HEK293 (cell line): Measurements from ENCODE around the gene EID3.
"Not testable (repeated sequence)": the region's sequence is repeated elsewhere in the genome, so short reads cannot be mapped to it uniquely, and the experiment has no call there.

Source experiments
- CTCF ChIA-PET: fragments of 350-600 bp; formaldehyde crosslinking; extraction: SDS; loops from one replicate; lab custom pipeline; 2021; ENCODE audit warnings: antibody characterized with exemption; lab: Yijun Ruan, JAX
- POLR2A ChIA-PET: fragments of 300-600 bp; formaldehyde crosslinking; extraction: SDS; loops from one replicate; lab custom pipeline; 2020; ENCODE audit warnings: antibody characterized with exemption, inconsistent platforms; lab: Yijun Ruan, JAX
- H3K27ac ChIP-seq: fragments of 200-500 bp; sonication (Bioruptor generic); 2 replicates; pipeline ENCODE4 v1.5.1; 2014; ENCODE audit warnings: low read depth, low read length, control low read depth, inconsistent platforms; ENCODE audit errors: extremely low read depth
- H3K36me3 ChIP-seq, 2 experiments: fragments of 200-500 bp in 1 of 2; sonication (Bioruptor generic) in 1 of 2; 1 replicate in 1 of 2; 2 replicates in 1 of 2; pipeline ENCODE4 v1.5.1; 2014 to 2017; ENCODE audit warnings: inconsistent platforms in 2 of 2, low read length in 2 of 2; ENCODE audit not compliant: control insufficient read depth in 2 of 2, insufficient read depth in 1 of 2
- H3K4me1 ChIP-seq: fragments of 200-500 bp; sonication (Bioruptor generic); 2 replicates; pipeline ENCODE4 v1.5.1; 2014; ENCODE audit warnings: mild to moderate bottlenecking, low read length, inconsistent platforms; ENCODE audit not compliant: control insufficient read depth, insufficient read depth
- H3K4me3 ChIP-seq: 2 replicates; pipeline ENCODE4 v1.5.1; 2011; ENCODE audit warnings: low read depth, mild to moderate bottlenecking, control low read depth, low read length, moderate library complexity
- H3K9me3 ChIP-seq: fragments of 200-500 bp; sonication (Bioruptor generic); 2 replicates; pipeline ENCODE4 v1.5.1; 2014; ENCODE audit warnings: low read depth, low read length, inconsistent platforms; ENCODE audit not compliant: control insufficient read depth, insufficient read depth
- FEZF1 ChIP-seq: fragments of 450-650 bp; formaldehyde crosslinking; IDR thresholded peaks from 2 replicates; pipeline ENCODE4 v1.5.1; 2016; ENCODE audit warnings: missing biosample characterization, missing genetic modification characterization
- GLIS2 ChIP-seq: fragments of 450-650 bp; formaldehyde crosslinking; IDR thresholded peaks from 2 replicates; pipeline ENCODE4 v1.5.1; 2016; ENCODE audit warnings: missing biosample characterization, missing genetic modification characterization
- KLF7 ChIP-seq: fragments of 450-650 bp; formaldehyde crosslinking; IDR thresholded peaks from 2 replicates; pipeline ENCODE4 v1.5.1; 2016; ENCODE audit warnings: missing biosample characterization, missing genetic modification characterization, borderline replicate concordance
- ZBTB1 ChIP-seq: fragments of 450-650 bp; formaldehyde crosslinking; IDR thresholded peaks from 2 replicates; pipeline ENCODE4 v1.5.1; 2016; ENCODE audit warnings: missing biosample characterization, missing genetic modification characterization
- ZBTB48 ChIP-seq: fragments of 450-650 bp; formaldehyde crosslinking; IDR thresholded peaks from 2 replicates; pipeline ENCODE4 v1.5.1; 2016; ENCODE audit warnings: missing biosample characterization, missing genetic modification characterization
- ZNF112 ChIP-seq: fragments of 450-650 bp; formaldehyde crosslinking; IDR thresholded peaks from 2 replicates; pipeline ENCODE4 v1.5.0; 2017; ENCODE audit warnings: missing biosample characterization, missing genetic modification characterization
- ZNF335 ChIP-seq: fragments of 450-650 bp; formaldehyde crosslinking; conservative IDR thresholded peaks from 2 replicates; pipeline ENCODE4 v1.5.1; 2016; ENCODE audit warnings: missing biosample characterization, missing genetic modification characterization
- ZNF426 ChIP-seq: fragments of 450-650 bp; formaldehyde crosslinking; IDR thresholded peaks from 2 replicates; pipeline ENCODE4 v1.5.1; 2017; ENCODE audit warnings: missing biosample characterization, missing genetic modification characterization, mild to moderate bottlenecking, inconsistent platforms, moderate library complexity
- ZNF529 ChIP-seq: fragments of 450-650 bp; formaldehyde crosslinking; IDR thresholded peaks from 2 replicates; pipeline ENCODE4 v1.5.1; 2017; ENCODE audit warnings: missing genetic modification characterization, missing biosample characterization; ENCODE audit not compliant: insufficient replicate concordance
- ZNF600 ChIP-seq: fragments of 450-650 bp; formaldehyde crosslinking; IDR thresholded peaks from 2 replicates; pipeline ENCODE4 v1.5.1; 2016; ENCODE audit warnings: missing biosample characterization, missing genetic modification characterization
- ZNF624 ChIP-seq: fragments of 450-650 bp; formaldehyde crosslinking; IDR thresholded peaks from 2 replicates; pipeline ENCODE4 v1.5.1; 2017; ENCODE audit warnings: missing biosample characterization, missing genetic modification characterization
- ZNF792 ChIP-seq: fragments of 450-650 bp; formaldehyde crosslinking; IDR thresholded peaks from 2 replicates; pipeline ENCODE4 v1.5.1; 2016; ENCODE audit warnings: missing biosample characterization, missing genetic modification characterization
- TF ChIP-seq, protein P1 (sequence below): fragments of 450-650 bp; formaldehyde crosslinking; conservative IDR thresholded peaks from 2 replicates; pipeline ENCODE4 v1.5.1; 2016; ENCODE audit warnings: low read depth, missing biosample characterization, missing genetic modification characterization
- TF ChIP-seq, protein P2 (sequence below): fragments of 450-650 bp; formaldehyde crosslinking; IDR thresholded peaks from 2 replicates; pipeline ENCODE4 v1.5.1; 2016; ENCODE audit warnings: missing biosample characterization, missing genetic modification characterization, borderline replicate concordance

EID3 gene

DNA sequence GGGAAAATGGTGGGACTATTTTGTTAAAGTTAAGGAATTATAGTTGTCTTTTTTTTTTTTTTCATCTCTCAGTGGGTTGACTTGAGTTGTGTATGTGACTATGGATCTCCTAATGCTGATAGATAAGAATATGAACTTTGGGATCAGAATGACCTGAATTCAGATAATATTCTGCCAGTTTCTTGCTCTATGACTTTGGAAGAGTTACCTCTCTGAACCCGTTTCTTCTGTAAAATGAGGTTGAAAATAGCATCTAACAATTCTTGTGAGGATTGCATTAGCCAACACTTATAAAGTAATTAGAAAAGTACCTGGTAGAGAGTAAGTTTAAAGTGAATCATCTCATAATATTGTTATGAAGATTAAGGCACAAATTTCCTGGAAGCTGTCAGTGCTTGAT, 18.4 kb downstream of the EID3 start:
- ChIA-PET POLR2A (no interaction called here), CTCF (no interaction called here)
- H3K36me3 ChIP-seq = peaks cover 53 to 82% of the 10 kb centered on the region in 2 experiments

DNA sequence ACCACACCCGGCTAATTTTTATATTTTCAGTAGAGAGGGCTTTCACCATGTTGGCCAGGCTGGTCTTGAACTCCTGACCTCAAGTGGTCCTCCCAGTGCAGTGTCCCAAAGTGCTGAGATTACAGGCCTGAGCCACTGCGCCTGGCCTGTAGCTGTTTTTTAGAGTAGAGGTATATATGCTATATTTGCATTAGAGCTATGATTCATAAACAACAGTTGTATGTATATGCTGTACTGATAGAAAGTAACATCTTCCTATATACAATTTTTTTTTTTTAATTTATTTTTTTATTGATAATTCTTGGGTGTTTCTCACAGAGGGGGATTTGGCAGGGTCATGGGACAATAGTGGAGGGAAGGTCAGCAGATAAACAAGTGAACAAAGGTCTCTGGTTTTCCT, 19.0 kb downstream of the EID3 start:
- H3K27ac ChIP-seq, H3K9me3 ChIP-seq, H3K4me3 ChIP-seq, CTCF ChIA-PET, H3K4me1 ChIP-seq, POLR2A ChIA-PET: not testable (repeated sequence)
- H3K36me3 ChIP-seq = peaks cover 56 to 82% of the 10 kb centered on the region in 2 experiments

More for the DNA sequence above, 18.4 kb downstream of the EID3 start:
- no peak overlapping the region for H3K4me3 ChIP-seq
- no peak overlapping the region for H3K27ac ChIP-seq
- H3K9me3 ChIP-seq = no peaks in the 10 kb centered on the region
- H3K4me1 ChIP-seq = no peaks in the 10 kb centered on the region
- no peak for TF ChIP-seq KLF7 (tag by site-specific recombination)
- no peak for TF ChIP-seq GLIS2
- no peak for TF ChIP-seq ZBTB48 (tag by site-specific recombination)
- TF ChIP-seq FEZF1 (tag by site-specific recombination) = no peak
- no peak for TF ChIP-seq ZNF624 (tag by site-specific recombination)
- TF ChIP-seq, protein P1, sequence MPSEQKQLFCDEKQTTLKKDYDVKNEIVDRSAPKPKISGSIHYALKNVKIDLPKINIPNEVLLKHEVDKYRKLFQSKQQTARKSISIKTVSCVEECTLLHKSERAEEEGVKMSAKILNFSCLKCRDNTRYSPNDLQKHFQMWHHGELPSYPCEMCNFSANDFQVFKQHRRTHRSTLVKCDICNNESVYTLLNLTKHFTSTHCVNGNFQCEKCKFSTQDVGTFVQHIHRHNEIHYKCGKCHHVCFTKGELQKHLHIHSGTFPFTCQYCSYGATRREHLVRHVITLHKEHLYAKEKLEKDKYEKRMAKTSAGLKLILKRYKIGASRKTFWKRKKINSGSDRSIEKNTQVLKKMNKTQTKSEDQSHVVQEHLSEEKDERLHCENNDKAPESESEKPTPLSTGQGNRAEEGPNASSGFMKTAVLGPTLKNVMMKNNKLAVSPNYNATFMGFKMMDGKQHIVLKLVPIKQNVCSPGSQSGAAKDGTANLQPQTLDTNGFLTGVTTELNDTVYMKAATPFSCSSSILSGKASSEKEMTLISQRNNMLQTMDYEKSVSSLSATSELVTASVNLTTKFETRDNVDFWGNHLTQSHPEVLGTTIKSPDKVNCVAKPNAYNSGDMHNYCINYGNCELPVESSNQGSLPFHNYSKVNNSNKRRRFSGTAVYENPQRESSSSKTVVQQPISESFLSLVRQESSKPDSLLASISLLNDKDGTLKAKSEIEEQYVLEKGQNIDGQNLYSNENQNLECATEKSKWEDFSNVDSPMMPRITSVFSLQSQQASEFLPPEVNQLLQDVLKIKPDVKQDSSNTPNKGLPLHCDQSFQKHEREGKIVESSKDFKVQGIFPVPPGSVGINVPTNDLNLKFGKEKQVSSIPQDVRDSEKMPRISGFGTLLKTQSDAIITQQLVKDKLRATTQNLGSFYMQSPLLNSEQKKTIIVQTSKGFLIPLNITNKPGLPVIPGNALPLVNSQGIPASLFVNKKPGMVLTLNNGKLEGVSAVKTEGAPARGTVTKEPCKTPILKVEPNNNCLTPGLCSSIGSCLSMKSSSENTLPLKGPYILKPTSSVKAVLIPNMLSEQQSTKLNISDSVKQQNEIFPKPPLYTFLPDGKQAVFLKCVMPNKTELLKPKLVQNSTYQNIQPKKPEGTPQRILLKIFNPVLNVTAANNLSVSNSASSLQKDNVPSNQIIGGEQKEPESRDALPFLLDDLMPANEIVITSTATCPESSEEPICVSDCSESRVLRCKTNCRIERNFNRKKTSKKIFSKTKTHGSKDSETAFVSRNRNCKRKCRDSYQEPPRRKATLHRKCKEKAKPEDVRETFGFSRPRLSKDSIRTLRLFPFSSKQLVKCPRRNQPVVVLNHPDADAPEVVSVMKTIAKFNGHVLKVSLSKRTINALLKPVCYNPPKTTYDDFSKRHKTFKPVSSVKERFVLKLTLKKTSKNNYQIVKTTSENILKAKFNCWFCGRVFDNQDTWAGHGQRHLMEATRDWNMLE (tag by site-specific recombination) = no peak
- no peak for TF ChIP-seq ZNF112 (tag by site-specific recombination)

DNA sequence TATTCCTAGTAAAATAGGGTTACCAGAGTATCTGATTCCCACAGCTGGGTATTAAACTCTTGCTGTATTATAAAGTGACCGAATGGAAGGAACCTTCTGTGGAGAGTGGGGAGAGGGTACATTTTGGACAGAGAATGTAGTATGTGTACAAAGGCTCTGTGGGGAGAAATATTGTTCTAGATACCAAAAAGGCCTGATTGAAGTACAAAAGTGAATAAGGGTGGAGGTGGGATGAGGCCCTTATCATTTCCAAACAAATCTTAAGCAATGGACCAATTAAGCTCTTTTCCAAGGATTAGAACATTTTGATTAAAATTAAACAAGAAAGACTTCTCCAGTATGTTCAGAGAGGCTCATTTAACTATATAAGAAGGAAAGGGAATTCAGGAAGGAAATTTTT, 20.4 kb downstream of the EID3 start:
- Histone ChIP-seq H3K4me1 (no peaks in the 10 kb centered on the region), H3K36me3 (peaks cover 66 to 79% of the 10 kb centered on the region in 2 experiments), H3K27ac (no peak overlapping the region), H3K9me3 (no peaks in the 10 kb centered on the region), H3K4me3 (no peak overlapping the region)
- CTCF ChIA-PET = interaction anchor here (0.6 kb wide), 2 partner anchors 9 to 38 kb away, joined by 3 to 4 read pairs; no protein-coding TSS in a partner anchor
- POLR2A ChIA-PET = no interaction called here
- no peak for TF ChIP-seq ZNF792 (tag by site-specific recombination)

DNA sequence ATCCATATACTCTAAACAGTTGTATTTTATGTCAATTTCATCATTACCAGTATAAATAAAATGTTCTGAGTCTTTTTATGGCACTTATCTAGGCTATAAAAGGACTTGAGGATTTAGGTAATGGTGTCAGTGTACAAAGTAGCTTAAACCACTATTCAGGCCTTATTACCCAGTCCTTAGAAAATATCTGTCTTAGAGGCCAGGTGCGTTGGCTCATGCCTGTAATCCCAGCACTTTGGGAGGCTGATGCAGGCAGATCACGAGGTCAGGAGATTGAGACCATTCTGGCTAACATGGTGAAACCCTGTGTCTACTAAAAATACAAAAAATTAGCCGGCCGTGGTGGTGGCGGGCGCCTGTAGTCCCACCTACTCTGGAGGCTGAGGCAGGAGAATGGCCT, 24.7 kb downstream of the EID3 start:
- peaks cover 67 to 70% of the 10 kb centered on the region in 2 experiments for H3K36me3 ChIP-seq
- H3K27ac ChIP-seq, POLR2A ChIA-PET, H3K4me1 ChIP-seq, H3K9me3 ChIP-seq, H3K4me3 ChIP-seq, CTCF ChIA-PET: not testable (repeated sequence)

DNA sequence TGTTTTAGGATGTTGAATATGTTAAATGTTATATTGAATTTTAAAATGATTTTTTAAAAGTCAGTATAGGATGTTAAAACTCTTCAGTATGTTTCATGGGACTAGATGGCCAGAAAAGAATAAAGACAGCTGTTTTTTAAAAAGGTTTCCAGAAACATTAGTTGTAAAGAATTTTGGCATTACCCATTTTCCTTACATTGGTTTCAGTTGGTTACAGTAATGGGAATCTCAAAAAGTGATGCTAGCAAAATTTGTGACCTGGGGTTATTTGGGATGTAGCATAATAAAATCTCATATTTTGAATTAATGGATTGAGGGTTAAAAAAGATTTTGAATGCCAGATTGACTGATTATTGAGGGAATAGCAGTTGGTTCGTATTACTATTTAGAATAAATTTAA, 25.3 kb downstream of the EID3 start:
- no peak overlapping the region for H3K4me3 ChIP-seq
- H3K4me1 ChIP-seq = no peaks in the 10 kb centered on the region
- H3K9me3 ChIP-seq = no peaks in the 10 kb centered on the region
- H3K36me3 ChIP-seq = peaks cover 70 to 71% of the 10 kb centered on the region in 2 experiments
- CTCF ChIA-PET = interaction anchor here (0.6 kb wide), 1 partner anchor 1050 kb away, joined by 4 read pairs; no protein-coding TSS in a partner anchor
- POLR2A ChIA-PET = no interaction called here
- no peak overlapping the region for H3K27ac ChIP-seq
- no peak for TF ChIP-seq ZNF600
- TF ChIP-seq ZNF529 (tag by site-specific recombination) = no peak
- no peak for TF ChIP-seq ZBTB1 (tag by site-specific recombination)
- no peak for TF ChIP-seq ZNF426
- no peak for TF ChIP-seq ZNF335 (tag by site-specific recombination)
- TF ChIP-seq, protein P2, sequence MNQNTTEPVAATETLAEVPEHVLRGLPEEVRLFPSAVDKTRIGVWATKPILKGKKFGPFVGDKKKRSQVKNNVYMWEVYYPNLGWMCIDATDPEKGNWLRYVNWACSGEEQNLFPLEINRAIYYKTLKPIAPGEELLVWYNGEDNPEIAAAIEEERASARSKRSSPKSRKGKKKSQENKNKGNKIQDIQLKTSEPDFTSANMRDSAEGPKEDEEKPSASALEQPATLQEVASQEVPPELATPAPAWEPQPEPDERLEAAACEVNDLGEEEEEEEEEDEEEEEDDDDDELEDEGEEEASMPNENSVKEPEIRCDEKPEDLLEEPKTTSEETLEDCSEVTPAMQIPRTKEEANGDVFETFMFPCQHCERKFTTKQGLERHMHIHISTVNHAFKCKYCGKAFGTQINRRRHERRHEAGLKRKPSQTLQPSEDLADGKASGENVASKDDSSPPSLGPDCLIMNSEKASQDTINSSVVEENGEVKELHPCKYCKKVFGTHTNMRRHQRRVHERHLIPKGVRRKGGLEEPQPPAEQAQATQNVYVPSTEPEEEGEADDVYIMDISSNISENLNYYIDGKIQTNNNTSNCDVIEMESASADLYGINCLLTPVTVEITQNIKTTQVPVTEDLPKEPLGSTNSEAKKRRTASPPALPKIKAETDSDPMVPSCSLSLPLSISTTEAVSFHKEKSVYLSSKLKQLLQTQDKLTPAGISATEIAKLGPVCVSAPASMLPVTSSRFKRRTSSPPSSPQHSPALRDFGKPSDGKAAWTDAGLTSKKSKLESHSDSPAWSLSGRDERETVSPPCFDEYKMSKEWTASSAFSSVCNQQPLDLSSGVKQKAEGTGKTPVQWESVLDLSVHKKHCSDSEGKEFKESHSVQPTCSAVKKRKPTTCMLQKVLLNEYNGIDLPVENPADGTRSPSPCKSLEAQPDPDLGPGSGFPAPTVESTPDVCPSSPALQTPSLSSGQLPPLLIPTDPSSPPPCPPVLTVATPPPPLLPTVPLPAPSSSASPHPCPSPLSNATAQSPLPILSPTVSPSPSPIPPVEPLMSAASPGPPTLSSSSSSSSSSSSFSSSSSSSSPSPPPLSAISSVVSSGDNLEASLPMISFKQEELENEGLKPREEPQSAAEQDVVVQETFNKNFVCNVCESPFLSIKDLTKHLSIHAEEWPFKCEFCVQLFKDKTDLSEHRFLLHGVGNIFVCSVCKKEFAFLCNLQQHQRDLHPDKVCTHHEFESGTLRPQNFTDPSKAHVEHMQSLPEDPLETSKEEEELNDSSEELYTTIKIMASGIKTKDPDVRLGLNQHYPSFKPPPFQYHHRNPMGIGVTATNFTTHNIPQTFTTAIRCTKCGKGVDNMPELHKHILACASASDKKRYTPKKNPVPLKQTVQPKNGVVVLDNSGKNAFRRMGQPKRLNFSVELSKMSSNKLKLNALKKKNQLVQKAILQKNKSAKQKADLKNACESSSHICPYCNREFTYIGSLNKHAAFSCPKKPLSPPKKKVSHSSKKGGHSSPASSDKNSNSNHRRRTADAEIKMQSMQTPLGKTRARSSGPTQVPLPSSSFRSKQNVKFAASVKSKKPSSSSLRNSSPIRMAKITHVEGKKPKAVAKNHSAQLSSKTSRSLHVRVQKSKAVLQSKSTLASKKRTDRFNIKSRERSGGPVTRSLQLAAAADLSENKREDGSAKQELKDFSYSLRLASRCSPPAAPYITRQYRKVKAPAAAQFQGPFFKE (tag by site-specific recombination) = no peak
